ENCODE data around the gene MBD3L5.
"Not testable (repeated sequence)": the region's sequence is repeated elsewhere in the genome, so short reads cannot be mapped to it uniquely, and the experiment has no call there.

The MBD3L5 gene

GRCh38 chr19:7054635-7055368 lies 24.4 kb downstream of the MBD3L5 start:
- not testable (repeated sequence) for DNase-seq

GRCh38 chr19:7055679-7056078 lies 25.3 kb downstream of the MBD3L5 start:
- not testable (repeated sequence) for DNase-seq

- not testable (repeated sequence) for DNase-seq
Observed at GRCh38 chr19:7056371-7056770, 26.0 kb downstream of the MBD3L5 start.

GRCh38 chr19:7058576-7058975 lies 28.2 kb downstream of the MBD3L5 start, which contains the start of gene MBD3L3:
Gene MBD3L3, minus strand, starts transcription at chr19:7058676. Its CDS starts 71 bp downstream, at chr19:7058605.
- DNase-seq: not testable (repeated sequence)

GRCh38 chr19:7059977-7060376 lies 29.6 kb downstream of the MBD3L5 start:
- DNase-seq: not testable (repeated sequence)

GRCh38 chr19:7063339-7063738 lies 33.0 kb downstream of the MBD3L5 start:
- no peak for DNase-seq

- no peak for DNase-seq
Observed at GRCh38 chr19:7063764-7064418, 33.5 kb downstream of the MBD3L5 start.

- DNase-seq: peak; percentile 36
Observed at GRCh38 chr19:7067122-7067521, 36.7 kb downstream of the MBD3L5 start.

GRCh38 chr19:7067716-7068115 lies 37.3 kb downstream of the MBD3L5 start:
- no peak for DNase-seq

GRCh38 chr19:7068599-7068998 lies 38.2 kb downstream of the MBD3L5 start:
- DNase-seq: no peak

GRCh38 chr19:7069042-7069903 lies 38.9 kb downstream of the MBD3L5 start, which contains the start of gene ZNF557:
Gene ZNF557, plus strand, starts transcription at chr19:7069703. Its CDS starts 5,372 bp downstream, at chr19:7075075.
- peak; percentile 99 for DNase-seq

- DNase-seq: no peak
Observed at GRCh38 chr19:7069904-7070226, 39.5 kb downstream of the MBD3L5 start.

GRCh38 chr19:7072541-7072940 lies 42.2 kb downstream of the MBD3L5 start:
- DNase-seq: no peak

GRCh38 chr19:7074705-7075282 lies 44.4 kb downstream of the MBD3L5 start:
- DNase-seq: no peak

- DNase-seq: no peak
Observed at GRCh38 chr19:7076151-7076550, 45.8 kb downstream of the MBD3L5 start.

GRCh38 chr19:7078008-7078407 lies 47.6 kb downstream of the MBD3L5 start:
- DNase-seq: no peak
